ENCODE data around the gene CRACR2B. TPM values are rescaled to one million over a fixed set of nuclear protein-coding genes. Genes with fewer than 3 reads are reported as not detected.

CRACR2B gene
- total RNA-seq, 4 donors from 2014 or later = 0.77 to 15.5 (median 2.5) TPM

GRCh38 chr11:808427-809286 is 19.1 kb upstream of the CRACR2B start:
- no peak for DNase-seq
- no peak for TF ChIP-seq CTCF (IDR thresholded peaks at IDR 0.05)
- TF ChIP-seq POLR2A (IDR thresholded peaks at IDR 0.05) = no peak
- Histone ChIP-seq H3K27ac (peak overlapping the region; percentile 96 to 97), H3K9me3 (no peaks in the 10 kb centered on the region), H3K27me3 (no peaks in the 10 kb centered on the region), H3K36me3 (no peaks in the 10 kb centered on the region), H3K4me1 (peaks cover 8 to 33% of the 10 kb centered on the region in 2 donors), H3K4me3 (peak overlapping the region; percentile 80 to 83)
- intact Hi-C loops (cut with DNase I; ENCODE audit: low total_unique reads) = no loop called here

- peak; percentile 98 for DNase-seq
- intact Hi-C loops (cut with DNase I; ENCODE audit: low total_unique reads) = no loop called here
- Histone ChIP-seq H3K9me3 (no peaks in the 10 kb centered on the region), H3K4me1 (peaks cover 8 to 26% of the 10 kb centered on the region in 2 donors), H3K27me3 (no peaks in the 10 kb centered on the region), H3K27ac (peak within 1 kb of the TSS; percentile 96 to 97), H3K4me3 (peak within 1 kb of the TSS; percentile 80 to 83), H3K36me3 (no peaks in the 10 kb centered on the region)
- TF ChIP-seq POLR2A (IDR thresholded peaks at IDR 0.05) (peak; percentile 85 to 91), CTCF (IDR thresholded peaks at IDR 0.05) (peak in 2 of 4 experiments; percentile 1 to 23)
Observed at GRCh38 chr11:809287-810039, 18.3 kb upstream of the CRACR2B start, which contains the start of gene RPLP2. TSS of gene RPLP2 (plus strand) at chr11:809967. CDS start at chr11:810235, 268 bp downstream.

- peak overlapping the region; percentile 96 to 97 for H3K27ac ChIP-seq
- no peaks in the 10 kb centered on the region for H3K27me3 ChIP-seq
- intact Hi-C loops (cut with DNase I; ENCODE audit: low total_unique reads) = no loop called here
- H3K4me3 ChIP-seq = peak overlapping the region; percentile 80 to 83
- TF ChIP-seq CTCF (IDR thresholded peaks at IDR 0.05) (peak in 1 of 4 experiments; percentile 13), POLR2A (IDR thresholded peaks at IDR 0.05) (no peak)
- H3K9me3 ChIP-seq = no peaks in the 10 kb centered on the region
- no peaks in the 10 kb centered on the region for H3K36me3 ChIP-seq
- DNase-seq = no peak
- H3K4me1 ChIP-seq = peaks cover 8 to 23% of the 10 kb centered on the region in 2 donors
Observed at GRCh38 chr11:810040-810567, 17.6 kb upstream of the CRACR2B start.

- Histone ChIP-seq H3K36me3 (no peaks in the 10 kb centered on the region), H3K27ac (no peak overlapping the region), H3K27me3 (no peaks in the 10 kb centered on the region), H3K4me3 (no peak overlapping the region), H3K9me3 (no peaks in the 10 kb centered on the region), H3K4me1 (peaks cover 8 to 23% of the 10 kb centered on the region in 2 donors)
- intact Hi-C loops (cut with DNase I; ENCODE audit: low total_unique reads) = no loop called here
- no peak for DNase-seq
- TF ChIP-seq POLR2A (IDR thresholded peaks at IDR 0.05) (no peak), CTCF (IDR thresholded peaks at IDR 0.05) (no peak)
Observed at GRCh38 chr11:811446-812245, 16.1 kb upstream of the CRACR2B start.

All from uterus (tissue), 4 donors.